ENCODE measurements around the gene FGFR3.

Gene FGFR3

GRCh38 chr4:1802720-1803522 is 9.8 kb downstream of the FGFR3 start:
- DNase-seq (ENCODE audit: low read depth), result no peak

- no peak for DNase-seq (ENCODE audit: low read depth)
These were observed 10.7 kb downstream of the FGFR3 start for GRCh38 chr4:1803523-1804423.

GRCh38 chr4:1804638-1805492 is 11.8 kb downstream of the FGFR3 start:
- no peak for DNase-seq (ENCODE audit: low read depth)

DNA sequence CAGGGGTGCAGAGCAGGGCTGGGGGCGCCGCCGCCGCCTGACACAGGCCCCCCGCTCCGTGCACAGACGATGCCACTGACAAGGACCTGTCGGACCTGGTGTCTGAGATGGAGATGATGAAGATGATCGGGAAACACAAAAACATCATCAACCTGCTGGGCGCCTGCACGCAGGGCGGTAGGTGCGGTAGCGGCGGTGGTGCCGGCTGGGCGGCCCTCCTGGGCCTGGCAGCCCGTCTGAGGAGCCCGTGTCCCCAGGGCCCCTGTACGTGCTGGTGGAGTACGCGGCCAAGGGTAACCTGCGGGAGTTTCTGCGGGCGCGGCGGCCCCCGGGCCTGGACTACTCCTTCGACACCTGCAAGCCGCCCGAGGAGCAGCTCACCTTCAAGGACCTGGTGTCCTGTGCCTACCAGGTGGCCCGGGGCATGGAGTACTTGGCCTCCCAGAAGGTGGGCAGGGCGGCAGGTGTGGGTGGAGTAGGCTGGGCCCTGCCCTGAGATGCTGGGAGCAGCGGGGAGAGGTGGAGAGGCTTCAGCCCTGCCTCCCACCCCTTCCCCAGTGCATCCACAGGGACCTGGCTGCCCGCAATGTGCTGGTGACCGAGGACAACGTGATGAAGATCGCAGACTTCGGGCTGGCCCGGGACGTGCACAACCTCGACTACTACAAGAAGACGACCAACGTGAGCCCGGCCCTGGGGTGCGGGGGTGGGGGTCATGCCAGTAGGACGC is 12.6 kb downstream of the FGFR3 start:
- no peak for DNase-seq (ENCODE audit: low read depth)

DNA sequence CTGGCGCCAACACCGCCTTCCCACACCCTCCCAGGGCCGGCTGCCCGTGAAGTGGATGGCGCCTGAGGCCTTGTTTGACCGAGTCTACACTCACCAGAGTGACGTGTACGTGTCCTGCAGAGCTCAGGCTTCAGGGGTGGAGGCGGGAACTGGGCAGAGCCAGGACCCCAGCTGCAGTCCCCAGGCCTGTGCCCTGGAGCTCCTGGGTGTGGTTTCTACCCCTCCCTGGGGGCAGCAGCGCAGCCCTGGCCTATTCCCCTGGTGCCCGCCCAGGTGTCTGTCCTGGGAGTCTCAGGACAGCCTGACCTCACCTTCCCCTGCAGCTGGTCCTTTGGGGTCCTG is 13.1 kb downstream of the FGFR3 start:
- no peak for DNase-seq (ENCODE audit: low read depth)

DNA sequence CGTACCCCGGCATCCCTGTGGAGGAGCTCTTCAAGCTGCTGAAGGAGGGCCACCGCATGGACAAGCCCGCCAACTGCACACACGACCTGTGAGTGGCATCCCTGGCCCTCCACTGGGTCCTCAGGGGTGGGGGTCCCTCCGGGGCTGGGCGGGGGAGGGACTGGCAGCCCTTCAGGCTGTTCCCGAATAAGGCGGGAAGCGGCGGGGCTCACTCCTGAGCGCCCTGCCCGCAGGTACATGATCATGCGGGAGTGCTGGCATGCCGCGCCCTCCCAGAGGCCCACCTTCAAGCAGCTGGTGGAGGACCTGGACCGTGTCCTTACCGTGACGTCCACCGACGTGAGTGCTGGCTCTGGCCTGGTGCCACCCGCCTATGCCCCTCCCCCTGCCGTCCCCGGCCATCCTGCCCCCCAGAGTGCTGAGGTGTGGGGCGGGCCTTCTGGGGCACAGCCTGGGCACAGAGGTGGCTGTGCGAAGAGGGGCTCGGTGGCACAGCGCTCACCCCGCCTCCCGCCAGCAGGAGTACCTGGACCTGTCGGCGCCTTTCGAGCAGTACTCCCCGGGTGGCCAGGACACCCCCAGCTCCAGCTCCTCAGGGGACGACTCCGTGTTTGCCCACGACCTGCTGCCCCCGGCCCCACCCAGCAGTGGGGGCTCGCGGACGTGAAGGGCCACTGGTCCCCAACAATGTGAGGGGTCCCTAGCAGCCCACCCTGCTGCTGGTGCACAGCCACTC is 13.7 kb downstream of the FGFR3 start:
- no peak for DNase-seq (ENCODE audit: low read depth)

GRCh38 chr4:1807332-1807777 is 14.3 kb downstream of the FGFR3 start:
- no peak for DNase-seq (ENCODE audit: low read depth)

GRCh38 chr4:1808396-1808795 is 15.3 kb downstream of the FGFR3 start:
- DNase-seq (ENCODE audit: low read depth), result no peak

- DNase-seq (ENCODE audit: low read depth), result no peak
These were observed 16.0 kb downstream of the FGFR3 start for GRCh38 chr4:1808851-1809753.

GRCh38 chr4:1809754-1810502 is 16.8 kb downstream of the FGFR3 start:
- DNase-seq (ENCODE audit: low read depth), result peak; percentile 17

- DNase-seq (ENCODE audit: low read depth), result no peak
These were observed 17.7 kb downstream of the FGFR3 start for GRCh38 chr4:1810765-1811164.

DNA sequence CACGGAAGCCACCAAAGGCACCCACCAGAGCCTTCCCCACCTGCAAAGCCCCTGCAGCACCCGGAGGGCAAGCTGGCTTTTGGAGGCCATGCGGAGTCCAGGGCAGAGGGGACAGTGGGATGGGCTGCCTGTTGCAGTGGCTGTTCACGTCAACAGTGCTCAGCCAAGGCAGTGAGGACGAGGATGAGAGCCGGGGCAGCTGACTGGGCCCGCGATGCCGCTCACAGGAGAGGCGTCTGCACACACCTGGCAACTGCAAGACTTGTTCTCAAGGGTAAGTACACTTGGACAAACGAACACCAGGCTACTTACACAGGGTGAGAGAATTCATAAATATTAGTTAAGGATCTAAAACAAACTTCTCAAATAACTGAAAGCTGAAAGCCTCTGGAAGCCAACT is 19.6 kb downstream of the FGFR3 start:
- no peak for DNase-seq (ENCODE audit: low read depth)

DNA sequence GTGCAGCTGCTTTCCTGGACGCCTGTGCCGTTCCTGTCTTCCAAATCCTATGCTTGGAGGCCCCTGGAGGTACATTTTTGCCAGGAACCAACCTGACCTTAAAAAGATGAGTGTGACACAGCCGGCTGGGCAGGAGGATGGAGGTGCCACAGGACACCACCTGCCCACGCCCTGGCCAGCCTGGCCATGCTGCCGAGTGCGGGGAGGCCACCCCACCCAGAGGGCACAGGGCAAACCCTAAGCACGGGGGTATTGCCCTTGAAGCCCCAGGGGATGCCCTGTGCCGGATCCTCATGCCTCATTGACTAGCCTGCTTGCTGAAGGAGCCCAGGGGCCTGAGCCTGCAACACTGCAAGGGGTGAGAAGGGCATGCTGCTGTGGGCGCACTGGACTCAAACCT is 20.1 kb downstream of the FGFR3 start:
- DNase-seq (ENCODE audit: low read depth), result no peak

DNA sequence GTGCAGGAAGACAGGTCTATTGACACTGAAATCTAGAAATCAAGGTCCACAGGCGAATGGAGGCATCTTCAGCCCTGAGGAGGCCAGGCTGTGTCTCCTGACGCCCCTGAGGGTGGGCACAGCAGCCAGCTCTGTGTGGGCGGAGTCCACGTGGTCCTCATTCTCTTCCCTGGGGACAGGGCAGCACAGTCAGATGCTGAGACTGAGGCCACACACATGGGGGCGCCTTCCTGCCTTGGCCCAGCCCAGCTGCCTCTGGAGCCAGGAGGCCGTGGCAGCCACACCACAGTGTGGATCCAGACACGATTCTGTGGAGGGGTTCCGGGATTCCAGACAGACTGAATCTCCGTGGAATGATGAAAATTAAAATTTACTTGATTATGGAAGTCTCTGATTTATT is 20.8 kb downstream of the FGFR3 start:
- DNase-seq (ENCODE audit: low read depth), result no peak

DNA sequence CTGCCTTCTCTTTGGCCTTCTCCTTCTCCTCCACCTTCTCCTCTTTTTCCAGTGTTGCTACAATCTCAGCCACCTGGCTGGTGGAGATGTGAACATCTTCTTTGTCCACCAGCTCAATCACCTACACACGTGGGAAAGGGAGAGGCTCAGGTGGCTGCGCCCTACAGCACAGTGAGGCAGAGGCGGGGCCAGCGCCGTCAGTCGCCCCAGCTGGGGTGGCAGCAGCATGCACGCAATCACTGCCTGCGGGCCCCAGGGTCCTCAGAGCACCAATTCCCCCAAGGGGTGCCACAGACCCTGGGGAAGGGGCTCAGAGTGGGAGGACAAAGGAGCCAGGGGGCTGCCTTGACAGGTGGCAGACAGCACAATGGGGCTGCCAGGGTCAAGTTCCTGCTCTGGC is 21.4 kb downstream of the FGFR3 start:
- DNase-seq (ENCODE audit: low read depth), result no peak

- no peak for DNase-seq (ENCODE audit: low read depth)
These were observed 22.3 kb downstream of the FGFR3 start for GRCh38 chr4:1815096-1815996.

DNA sequence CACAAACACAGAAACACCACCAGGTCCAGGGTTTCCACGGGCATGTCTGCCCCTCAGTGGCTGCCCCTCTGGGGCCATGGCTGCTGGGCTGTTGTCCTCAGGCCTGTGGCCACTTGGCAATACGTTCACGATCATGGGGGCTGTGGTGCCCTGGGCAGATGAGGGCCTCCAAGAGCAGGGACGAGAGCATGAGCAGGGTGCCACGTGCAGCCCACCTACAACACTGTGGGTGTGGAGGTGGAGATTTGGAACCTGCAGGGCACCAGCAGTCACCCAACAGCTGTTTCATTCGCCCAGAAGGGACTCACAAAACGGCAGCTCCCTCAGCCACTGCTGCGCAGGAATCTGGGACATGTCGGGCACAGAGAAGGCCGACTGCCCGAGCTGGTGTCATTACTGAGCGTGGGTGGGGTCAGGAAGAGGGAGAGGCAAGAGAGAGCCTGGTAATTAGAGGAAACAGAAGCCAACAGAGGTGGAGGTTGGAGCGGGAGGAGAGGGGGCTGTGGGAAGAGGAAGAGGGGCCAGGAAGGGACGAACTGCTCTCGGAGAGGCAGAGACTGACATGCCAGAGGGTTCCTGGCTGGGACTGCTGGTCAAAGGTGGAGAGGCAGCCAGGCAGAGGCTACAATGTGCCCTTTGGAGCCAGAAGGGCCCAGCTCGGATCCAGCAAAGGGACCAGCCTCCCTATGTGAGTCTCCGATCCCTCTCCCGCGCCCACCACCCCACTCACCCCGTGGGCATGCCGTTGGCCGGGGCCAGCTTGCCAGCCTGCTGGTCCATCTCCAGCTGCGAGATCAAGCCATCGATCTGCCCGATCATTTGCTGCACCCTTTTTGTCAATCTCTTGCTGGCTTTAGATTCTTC is 23.1 kb downstream of the FGFR3 start:
- no peak for DNase-seq (ENCODE audit: low read depth)

Measured in GM04504 (cell line).